Activated T-cell treated with anti-CD3 and anti-CD28 coated beads, Interleukin-2, amount 50 U/mL, for 24 hours (primary cell): ENCODE measurements around the gene DGLUCY.
"Not testable (repeated sequence)": the region's sequence is repeated elsewhere in the genome, so short reads cannot be mapped to it uniquely, and the experiment has no call there.

Source experiments
- DNase-seq: peaks from one replicate; pipeline ENCODE4 v3.0.0-alpha.2; 2020
- H3K27ac Mint-ChIP-seq: 2 replicates; pipeline ENCODE4 v1.8.0; 2020; ENCODE audit warnings: mild to moderate bottlenecking, mixed read lengths
- H3K27me3 Mint-ChIP-seq: 2 replicates; pipeline ENCODE4 v1.8.0; 2020; ENCODE audit warnings: mixed read lengths
- H3K36me3 Mint-ChIP-seq: 2 replicates; pipeline ENCODE4 v1.8.0; 2020; ENCODE audit warnings: low read depth, mixed read lengths
- H3K4me1 Mint-ChIP-seq: 2 replicates; pipeline ENCODE4 v1.8.0; 2020; ENCODE audit warnings: low read depth, mixed read lengths
- H3K4me3 Mint-ChIP-seq: 2 replicates; pipeline ENCODE4 v1.8.0; 2020; ENCODE audit warnings: mild to moderate bottlenecking, moderate library complexity, mixed read lengths
- H3K9me3 Mint-ChIP-seq: 2 replicates; pipeline ENCODE4 v1.8.0; 2020; ENCODE audit warnings: mixed read lengths

Gene DGLUCY

DNA sequence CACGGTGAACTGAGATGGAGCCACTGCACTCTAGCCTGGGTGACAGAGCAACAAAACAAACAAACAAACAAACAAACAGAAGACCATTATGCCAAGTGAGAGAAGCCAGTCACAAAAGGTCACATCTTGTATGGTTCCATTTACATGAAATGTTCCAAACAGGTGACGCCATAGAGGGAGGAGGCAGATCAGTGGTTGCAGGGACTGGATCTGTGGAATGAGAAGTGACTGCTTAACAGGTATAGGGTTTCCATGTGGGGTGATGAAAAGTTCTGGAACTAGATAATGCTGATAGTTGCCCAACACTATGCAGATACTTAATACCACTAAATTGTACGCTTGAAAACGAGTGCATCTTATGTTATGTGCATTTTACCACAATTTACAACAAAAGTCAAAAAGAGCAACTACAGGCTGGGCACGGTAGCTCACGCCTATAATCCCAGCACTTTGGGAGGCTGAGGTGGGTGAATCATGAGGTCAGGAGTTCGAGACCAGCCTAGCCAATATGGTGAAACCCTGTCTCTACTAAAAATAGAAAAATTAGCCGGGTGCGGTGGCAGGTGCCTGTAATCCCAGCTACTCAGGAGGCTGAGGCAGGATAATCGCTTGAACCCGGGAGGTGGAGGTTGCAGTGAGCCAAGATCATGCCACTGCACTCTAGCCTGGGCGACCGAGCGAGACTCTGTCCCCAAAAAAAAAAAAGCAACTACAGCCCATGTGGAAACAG, 20.0 kb upstream of the DGLUCY start:
- not testable (repeated sequence) for H3K27ac Mint-ChIP-seq, H3K4me3 Mint-ChIP-seq, H3K9me3 Mint-ChIP-seq, H3K27me3 Mint-ChIP-seq, DNase-seq, H3K4me1 Mint-ChIP-seq, H3K36me3 Mint-ChIP-seq

DNA sequence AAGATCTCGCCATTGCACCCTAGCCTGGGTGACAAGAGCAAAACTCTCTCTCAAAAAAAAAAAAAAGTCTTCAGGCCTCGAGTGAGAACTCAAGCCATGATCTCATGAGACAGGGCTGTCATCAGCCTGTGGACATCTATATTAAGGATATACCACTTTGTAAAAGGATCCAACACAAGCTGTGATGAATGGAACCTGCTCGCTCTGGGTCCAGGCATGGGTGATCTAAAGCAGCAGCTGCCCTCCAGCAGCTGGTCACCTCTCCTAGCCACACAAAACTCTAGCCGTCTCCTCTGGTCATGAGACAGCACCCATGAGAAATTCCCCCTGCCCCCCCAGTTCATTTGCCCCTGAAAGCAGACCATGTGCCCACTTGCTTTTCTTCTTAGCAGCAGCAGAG, 19.1 kb upstream of the DGLUCY start:
- Mint-ChIP-seq H3K36me3 (no peaks in the 10 kb centered on the region), H3K4me3 (no peak overlapping the region), H3K9me3 (no peaks in the 10 kb centered on the region), H3K4me1 (peaks cover 12% of the 10 kb centered on the region), H3K27ac (no peak overlapping the region), H3K27me3 (no peaks in the 10 kb centered on the region)
- DNase-seq, result no peak

- Mint-ChIP-seq H3K27me3 (no peaks in the 10 kb centered on the region), H3K27ac (no peak overlapping the region)
Observed at GRCh38 chr14:91095178-91095577, 18.7 kb upstream of the DGLUCY start.

GRCh38 chr14:91097657-91098056, 16.2 kb upstream of the DGLUCY start:
- not testable (repeated sequence) for H3K4me3 Mint-ChIP-seq, DNase-seq, H3K9me3 Mint-ChIP-seq, H3K36me3 Mint-ChIP-seq, H3K27ac Mint-ChIP-seq, H3K27me3 Mint-ChIP-seq
- H3K4me1 Mint-ChIP-seq, result peaks cover 12% of the 10 kb centered on the region

More at GRCh38 chr14:91095178-91095577, 18.7 kb upstream of the DGLUCY start:
- Mint-ChIP-seq H3K4me3 (no peak overlapping the region), H3K4me1 (peaks cover 15% of the 10 kb centered on the region), H3K9me3 (no peaks in the 10 kb centered on the region), H3K36me3 (no peaks in the 10 kb centered on the region)
- DNase-seq, result no peak

DNA sequence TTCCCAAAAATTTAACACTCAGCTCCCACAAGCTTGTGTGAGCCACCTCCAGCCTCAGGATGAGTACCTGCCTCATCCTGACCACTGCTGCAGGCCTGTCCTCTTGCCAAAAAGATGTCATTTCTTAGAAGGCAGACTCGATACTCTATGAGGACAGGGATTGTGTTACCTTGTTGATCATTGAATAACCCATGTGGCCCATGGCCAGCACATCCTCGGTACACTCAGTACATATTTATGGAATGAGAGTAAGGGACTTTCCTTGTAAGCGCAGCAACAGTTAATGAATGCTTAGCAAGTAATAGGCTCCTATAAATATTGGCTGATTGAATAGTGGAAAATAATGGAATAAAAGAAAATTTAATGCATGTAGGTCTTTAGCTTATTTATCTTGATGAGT, 15.3 kb upstream of the DGLUCY start:
- H3K36me3 Mint-ChIP-seq, result no peaks in the 10 kb centered on the region
- DNase-seq, result no peak
- H3K4me3 Mint-ChIP-seq, result no peak overlapping the region
- H3K27me3 Mint-ChIP-seq, result no peaks in the 10 kb centered on the region
- peaks cover 12% of the 10 kb centered on the region for H3K4me1 Mint-ChIP-seq
- H3K27ac Mint-ChIP-seq, result no peak overlapping the region
- H3K9me3 Mint-ChIP-seq, result no peaks in the 10 kb centered on the region

DNA sequence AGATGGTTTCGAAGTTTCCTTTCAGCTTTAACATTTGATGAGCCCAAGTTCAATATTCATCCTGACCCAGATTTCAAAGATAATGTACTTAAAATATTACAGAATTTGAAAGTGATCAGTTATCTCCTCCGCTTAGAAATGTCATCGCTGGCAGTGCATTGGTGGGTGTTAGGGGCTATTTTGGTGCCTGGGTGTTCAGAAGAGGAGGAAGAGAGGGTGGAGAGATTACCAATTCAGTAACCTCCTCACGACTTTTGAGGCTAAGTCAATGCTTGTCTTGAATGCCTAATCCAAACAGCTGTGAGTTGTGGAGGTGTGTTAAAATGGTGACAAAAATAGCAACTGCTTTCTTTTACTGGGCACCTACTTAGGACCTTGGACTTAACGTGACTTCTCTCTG, 13.8 kb upstream of the DGLUCY start:
- peaks cover 12% of the 10 kb centered on the region for H3K4me1 Mint-ChIP-seq
- H3K27me3 Mint-ChIP-seq, result no peaks in the 10 kb centered on the region
- H3K27ac Mint-ChIP-seq, result peak overlapping the region; percentile 18
- no peaks in the 10 kb centered on the region for H3K36me3 Mint-ChIP-seq
- no peaks in the 10 kb centered on the region for H3K9me3 Mint-ChIP-seq
- DNase-seq, result no peak
- H3K4me3 Mint-ChIP-seq, result no peak overlapping the region

DNA sequence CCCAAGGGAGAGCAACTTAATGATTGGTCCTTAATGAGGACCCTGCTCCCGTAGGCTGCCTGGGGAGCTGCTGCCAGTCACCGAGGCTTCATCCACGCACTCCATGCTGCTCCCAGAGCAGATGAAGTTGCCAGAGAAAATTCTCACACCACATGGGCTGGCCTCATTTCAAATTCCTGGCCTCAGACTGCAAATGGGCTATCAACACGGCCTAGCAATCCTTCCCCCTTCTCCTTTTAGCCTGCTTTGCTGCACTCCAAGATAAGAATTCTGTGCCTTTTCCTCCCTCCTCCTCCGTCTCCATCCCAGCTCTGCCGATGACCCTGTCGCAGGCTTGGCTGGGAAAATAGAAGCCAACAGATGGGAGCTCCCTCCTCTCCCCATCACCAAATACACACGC, 10.8 kb upstream of the DGLUCY start:
- Mint-ChIP-seq H3K9me3 (no peaks in the 10 kb centered on the region), H3K27me3 (no peaks in the 10 kb centered on the region), H3K36me3 (no peaks in the 10 kb centered on the region), H3K27ac (no peak overlapping the region), H3K4me3 (no peak overlapping the region), H3K4me1 (peaks cover 19% of the 10 kb centered on the region)
- DNase-seq, result no peak

DNA sequence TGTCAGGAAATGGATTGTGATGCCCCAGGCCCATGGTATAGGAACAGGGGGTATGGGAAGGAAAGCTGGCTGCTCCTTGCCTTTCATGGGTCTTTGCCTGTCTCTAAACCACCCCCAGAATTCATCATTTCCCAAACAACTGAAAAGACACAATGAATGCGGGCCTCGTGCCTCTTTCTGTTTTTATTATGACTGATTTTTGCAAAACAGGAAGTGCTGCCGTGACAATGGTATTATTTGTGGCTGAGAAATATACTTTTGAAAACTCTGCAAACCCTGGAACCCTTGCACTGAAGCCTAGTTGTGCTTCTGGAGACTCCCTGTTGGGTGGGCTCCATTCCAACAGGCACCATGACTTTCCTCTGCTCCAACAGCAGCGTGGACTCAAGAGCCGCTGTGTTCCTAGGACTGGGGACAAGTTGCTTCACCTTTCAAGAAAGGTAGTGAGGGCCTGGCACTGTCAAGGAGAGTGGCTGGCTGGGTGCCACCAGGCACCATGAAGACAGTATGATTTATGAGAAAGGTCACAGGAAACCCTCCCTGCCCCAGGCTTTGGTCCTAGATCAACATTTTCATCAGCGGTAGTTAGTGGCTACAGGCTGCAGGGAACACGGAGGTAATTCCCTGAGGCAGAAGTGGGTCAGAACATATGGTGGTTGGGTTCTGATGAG, 4.8 kb upstream of the DGLUCY start:
- Mint-ChIP-seq H3K27me3 (no peaks in the 10 kb centered on the region), H3K4me1 (peaks cover 47% of the 10 kb centered on the region), H3K9me3 (no peaks in the 10 kb centered on the region), H3K4me3 (peak overlapping the region; percentile 55), H3K36me3 (no peaks in the 10 kb centered on the region), H3K27ac (peak overlapping the region; percentile 93)
- DNase-seq, result peak; percentile 63

DNA sequence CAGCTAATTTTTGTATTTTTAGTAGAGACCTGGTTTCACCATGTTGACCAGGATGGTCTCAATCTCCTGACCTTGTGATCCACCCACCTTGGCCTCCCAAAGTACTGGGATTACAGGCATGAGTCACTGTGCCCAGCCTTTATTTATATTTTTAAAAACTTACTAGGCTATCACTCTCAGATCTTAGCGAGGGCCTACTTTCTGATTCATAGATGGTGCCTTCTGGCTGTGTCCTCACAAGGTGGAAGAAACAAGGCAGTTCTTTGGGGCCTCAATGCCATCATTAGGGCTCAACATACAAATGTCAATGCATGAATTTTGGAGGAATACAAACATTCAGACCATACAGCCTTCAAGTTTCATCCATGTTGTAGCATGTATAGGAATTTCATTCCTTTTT, 2.4 kb upstream of the DGLUCY start:
- Mint-ChIP-seq H3K4me1 (peaks cover 59% of the 10 kb centered on the region), H3K27me3 (no peaks in the 10 kb centered on the region), H3K4me3 (no peak overlapping the region), H3K9me3 (no peaks in the 10 kb centered on the region), H3K36me3 (peaks cover 19% of the 10 kb centered on the region), H3K27ac (no peak overlapping the region)
- no peak for DNase-seq

- H3K27ac Mint-ChIP-seq, result peak overlapping the region; percentile 70
- H3K36me3 Mint-ChIP-seq, result peaks cover 24% of the 10 kb centered on the region
- H3K4me3 Mint-ChIP-seq, result peak overlapping the region; percentile 89
Observed at GRCh38 chr14:91112194-91112593, 1.7 kb upstream of the DGLUCY start.

DNA sequence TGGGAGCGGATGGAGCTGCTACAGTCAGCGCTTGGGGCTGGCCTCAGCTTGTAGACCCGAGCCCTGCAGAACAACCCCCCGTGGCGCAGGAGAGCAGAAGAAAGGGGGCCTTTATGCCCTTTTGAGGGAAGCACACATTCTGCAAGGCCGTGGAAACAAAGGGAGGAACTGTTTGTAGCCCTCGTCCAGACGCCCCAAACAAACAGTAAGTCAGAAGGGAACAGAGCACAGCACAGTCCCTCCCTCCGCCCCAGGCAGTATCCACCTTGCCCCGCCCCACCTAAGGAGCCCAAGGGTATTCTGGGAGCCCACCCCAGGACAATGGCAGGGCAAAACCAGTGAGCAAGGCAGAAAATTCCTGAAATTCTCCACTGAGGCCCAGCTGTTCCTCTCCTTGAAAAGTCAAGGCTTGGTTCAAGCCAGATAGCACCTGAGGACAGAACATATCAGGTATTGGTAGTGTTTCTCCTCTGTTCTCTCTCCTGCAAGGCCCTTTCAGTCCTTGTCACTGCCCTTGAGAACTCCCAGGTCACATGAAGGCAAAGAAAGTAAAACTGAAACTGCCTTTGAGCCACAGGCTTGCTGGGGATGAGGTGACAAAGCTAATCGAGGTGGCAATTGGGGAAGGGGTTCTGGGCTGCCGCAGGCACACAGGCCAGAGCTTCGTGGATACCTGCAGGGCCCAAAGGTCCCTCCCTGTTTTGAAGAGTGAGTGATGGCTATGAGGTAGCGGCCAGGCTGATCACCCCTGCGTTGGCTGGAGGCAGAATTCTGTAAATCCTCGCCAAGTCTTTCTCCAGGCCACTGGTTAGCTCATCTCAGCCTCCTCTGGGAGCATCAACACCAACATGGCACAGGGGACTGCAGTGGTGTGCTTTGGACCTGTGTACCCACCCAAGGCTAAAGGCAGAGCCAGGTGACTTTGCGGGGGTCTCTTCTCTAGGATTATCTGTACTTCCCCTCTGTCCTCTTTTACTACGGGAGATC, 499 bp downstream of the DGLUCY start:
- peak; percentile 83 for DNase-seq
- Mint-ChIP-seq H3K36me3 (peaks cover 42% of the 10 kb centered on the region), H3K27me3 (no peaks in the 10 kb centered on the region), H3K27ac (peak overlapping the region; percentile 98), H3K4me1 (peaks cover 65% of the 10 kb centered on the region), H3K4me3 (peak overlapping the region; percentile 89), H3K9me3 (no peaks in the 10 kb centered on the region)

More at GRCh38 chr14:91112194-91112593, 1.7 kb upstream of the DGLUCY start:
- Mint-ChIP-seq H3K4me1 (peaks cover 67% of the 10 kb centered on the region), H3K27me3 (no peaks in the 10 kb centered on the region), H3K9me3 (no peaks in the 10 kb centered on the region)
- no peak for DNase-seq

GRCh38 chr14:91115986-91116770, 2.3 kb downstream of the DGLUCY start:
- H3K9me3 Mint-ChIP-seq, result no peaks in the 10 kb centered on the region
- H3K4me3 Mint-ChIP-seq, result peak overlapping the region; percentile 89
- H3K4me1 Mint-ChIP-seq, result peaks cover 67% of the 10 kb centered on the region
- H3K27me3 Mint-ChIP-seq, result no peaks in the 10 kb centered on the region
- DNase-seq, result peak; percentile 46
- H3K27ac Mint-ChIP-seq, result peak overlapping the region; percentile 98
- peaks cover 57% of the 10 kb centered on the region for H3K36me3 Mint-ChIP-seq

DNA sequence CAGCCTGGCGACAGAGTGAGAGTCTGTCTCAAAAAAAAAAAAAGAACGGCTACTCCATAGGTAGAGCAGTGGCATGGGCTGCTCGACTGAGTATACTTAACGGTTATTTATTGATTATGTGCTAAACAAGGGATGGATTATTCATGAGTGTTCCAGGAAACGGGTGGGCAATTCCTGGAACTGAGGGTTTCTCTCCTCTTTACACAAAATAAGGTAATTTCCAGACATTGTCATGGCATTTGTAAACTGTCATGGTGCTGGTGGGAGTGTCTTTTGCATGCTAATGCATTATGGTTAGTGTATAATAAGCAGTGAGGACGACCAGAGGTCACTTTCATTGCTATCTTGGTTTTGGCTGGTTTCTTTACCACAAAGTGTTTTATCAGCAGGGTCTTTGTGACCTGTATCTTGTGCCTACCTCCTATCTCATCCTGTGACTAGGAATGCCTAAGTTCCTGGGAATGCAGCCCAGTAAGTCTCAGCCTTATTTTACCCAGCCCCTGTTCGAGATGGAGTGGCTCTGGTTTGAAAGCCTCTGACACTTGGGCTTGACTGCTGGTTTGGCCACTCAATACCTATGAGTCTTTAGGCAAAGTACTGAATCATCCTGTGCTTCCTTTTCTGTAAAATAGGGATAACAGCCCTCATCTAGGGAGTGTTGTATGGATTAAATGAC, 3.2 kb downstream of the DGLUCY start:
- peak overlapping the region; percentile 89 for H3K4me3 Mint-ChIP-seq
- peaks cover 62% of the 10 kb centered on the region for H3K36me3 Mint-ChIP-seq
- H3K4me1 Mint-ChIP-seq, result peaks cover 72% of the 10 kb centered on the region
- H3K27me3 Mint-ChIP-seq, result no peaks in the 10 kb centered on the region
- DNase-seq, result peak; percentile 48
- H3K9me3 Mint-ChIP-seq, result no peaks in the 10 kb centered on the region
- peak overlapping the region; percentile 98 for H3K27ac Mint-ChIP-seq
